Measurements from ENCODE around the gene PPIP5K1. TPM values are rescaled to one million over a fixed set of nuclear protein-coding genes. Genes with fewer than 3 reads are reported as not detected.

PPIP5K1 gene
- total RNA-seq, 1 donor from 2014 or later: 12.8 TPM

DNA sequence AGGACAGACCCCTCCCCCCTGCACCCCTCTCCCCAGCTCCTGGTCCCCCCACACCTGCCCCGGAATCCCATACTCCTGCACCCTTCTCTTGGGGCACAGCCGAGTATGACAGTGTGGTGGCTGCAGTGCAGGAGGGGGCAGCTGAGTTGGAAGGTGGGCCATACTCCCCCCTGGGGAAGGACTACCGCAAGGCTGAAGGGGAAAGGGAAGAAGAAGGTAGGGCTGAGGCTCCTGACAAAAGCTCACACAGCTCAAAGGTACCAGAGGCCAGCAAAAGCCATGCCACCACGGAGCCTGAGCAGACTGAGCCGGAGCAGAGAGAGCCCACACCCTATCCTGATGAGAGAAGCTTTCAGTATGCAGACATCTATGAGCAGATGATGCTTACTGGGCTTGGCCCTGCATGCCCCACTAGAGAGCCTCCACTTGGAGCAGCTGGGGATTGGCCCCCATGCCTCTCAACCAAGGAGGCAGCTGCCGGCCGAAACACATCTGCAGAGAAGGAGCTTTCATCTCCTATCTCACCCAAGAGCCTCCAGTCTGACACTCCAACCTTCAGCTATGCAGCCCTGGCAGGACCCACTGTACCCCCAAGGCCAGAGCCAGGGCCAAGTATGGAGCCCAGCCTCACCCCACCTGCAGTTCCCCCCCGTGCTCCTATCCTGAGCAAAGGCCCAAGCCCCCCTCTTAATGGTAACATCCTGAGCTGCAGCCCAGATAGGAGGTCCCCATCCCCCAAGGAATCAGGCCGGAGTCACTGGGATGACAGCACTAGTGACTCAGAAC lies 62.8 kb downstream of the PPIP5K1 start:
- no peak for DNase-seq
- Histone ChIP-seq H3K4me3 (no peak overlapping the region), H3K27ac (replicated peaks) (no peak overlapping the region), H3K4me1 (peaks cover 4% of the 10 kb centered on the region), H3K36me3 (peaks cover 27% of the 10 kb centered on the region), H3K9me3 (replicated peaks) (no peaks in the 10 kb centered on the region), H3K27me3 (ENCODE audit: low read depth) (no peaks in the 10 kb centered on the region)
- intact Hi-C loops (cut with micrococcal nuclease): no loop called here
- TF ChIP-seq, protein P1, sequence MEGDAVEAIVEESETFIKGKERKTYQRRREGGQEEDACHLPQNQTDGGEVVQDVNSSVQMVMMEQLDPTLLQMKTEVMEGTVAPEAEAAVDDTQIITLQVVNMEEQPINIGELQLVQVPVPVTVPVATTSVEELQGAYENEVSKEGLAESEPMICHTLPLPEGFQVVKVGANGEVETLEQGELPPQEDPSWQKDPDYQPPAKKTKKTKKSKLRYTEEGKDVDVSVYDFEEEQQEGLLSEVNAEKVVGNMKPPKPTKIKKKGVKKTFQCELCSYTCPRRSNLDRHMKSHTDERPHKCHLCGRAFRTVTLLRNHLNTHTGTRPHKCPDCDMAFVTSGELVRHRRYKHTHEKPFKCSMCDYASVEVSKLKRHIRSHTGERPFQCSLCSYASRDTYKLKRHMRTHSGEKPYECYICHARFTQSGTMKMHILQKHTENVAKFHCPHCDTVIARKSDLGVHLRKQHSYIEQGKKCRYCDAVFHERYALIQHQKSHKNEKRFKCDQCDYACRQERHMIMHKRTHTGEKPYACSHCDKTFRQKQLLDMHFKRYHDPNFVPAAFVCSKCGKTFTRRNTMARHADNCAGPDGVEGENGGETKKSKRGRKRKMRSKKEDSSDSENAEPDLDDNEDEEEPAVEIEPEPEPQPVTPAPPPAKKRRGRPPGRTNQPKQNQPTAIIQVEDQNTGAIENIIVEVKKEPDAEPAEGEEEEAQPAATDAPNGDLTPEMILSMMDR (IDR thresholded peaks at IDR 0.05; ENCODE audit: borderline replicate concordance): no peak

DNA sequence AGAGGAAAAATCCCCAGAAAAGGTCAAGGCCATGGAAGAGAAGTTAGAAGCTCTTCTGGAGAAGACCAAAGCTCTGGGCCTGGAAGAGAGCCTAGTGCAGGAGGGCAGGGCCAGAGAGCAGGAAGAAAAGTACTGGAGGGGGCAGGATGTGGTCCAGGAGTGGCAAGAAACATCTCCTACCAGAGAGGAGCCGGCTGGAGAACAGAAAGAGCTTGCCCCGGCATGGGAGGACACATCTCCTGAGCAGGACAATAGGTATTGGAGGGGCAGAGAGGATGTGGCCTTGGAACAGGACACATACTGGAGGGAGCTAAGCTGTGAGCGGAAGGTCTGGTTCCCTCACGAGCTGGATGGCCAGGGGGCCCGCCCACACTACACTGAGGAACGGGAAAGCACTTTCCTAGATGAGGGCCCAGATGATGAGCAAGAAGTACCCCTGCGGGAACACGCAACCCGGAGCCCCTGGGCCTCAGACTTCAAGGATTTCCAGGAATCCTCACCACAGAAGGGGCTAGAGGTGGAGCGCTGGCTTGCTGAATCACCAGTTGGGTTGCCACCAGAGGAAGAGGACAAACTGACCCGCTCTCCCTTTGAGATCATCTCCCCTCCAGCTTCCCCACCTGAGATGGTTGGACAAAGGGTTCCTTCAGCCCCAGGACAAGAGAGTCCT lies 63.6 kb downstream of the PPIP5K1 start:
- Histone ChIP-seq H3K4me1 (peaks cover 3% of the 10 kb centered on the region), H3K27me3 (ENCODE audit: low read depth) (no peaks in the 10 kb centered on the region), H3K27ac (replicated peaks) (no peak overlapping the region), H3K36me3 (peaks cover 35% of the 10 kb centered on the region), H3K4me3 (no peak overlapping the region), H3K9me3 (replicated peaks) (no peaks in the 10 kb centered on the region)
- no peak for DNase-seq
- intact Hi-C loops (cut with micrococcal nuclease): no loop called here
- TF ChIP-seq, protein P1 (IDR thresholded peaks at IDR 0.05; ENCODE audit: borderline replicate concordance): no peak

DNA sequence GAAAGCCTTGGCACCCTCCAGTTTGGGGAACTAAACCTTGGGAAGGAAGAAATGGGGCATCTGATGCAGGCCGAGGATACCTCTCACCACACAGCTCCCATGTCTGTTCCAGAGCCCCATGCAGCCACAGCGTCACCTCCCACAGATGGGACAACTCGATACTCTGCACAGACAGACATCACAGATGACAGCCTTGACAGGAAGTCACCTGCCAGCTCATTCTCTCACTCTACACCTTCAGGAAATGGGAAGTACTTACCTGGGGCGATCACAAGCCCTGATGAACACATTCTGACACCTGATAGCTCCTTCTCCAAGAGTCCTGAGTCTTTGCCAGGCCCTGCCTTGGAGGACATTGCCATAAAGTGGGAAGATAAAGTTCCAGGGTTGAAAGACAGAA lies 64.9 kb downstream of the PPIP5K1 start:
- peaks cover 45% of the 10 kb centered on the region for H3K36me3 ChIP-seq
- no peak overlapping the region for H3K27ac ChIP-seq (replicated peaks)
- intact Hi-C loops (cut with micrococcal nuclease): no loop called here

DNA sequence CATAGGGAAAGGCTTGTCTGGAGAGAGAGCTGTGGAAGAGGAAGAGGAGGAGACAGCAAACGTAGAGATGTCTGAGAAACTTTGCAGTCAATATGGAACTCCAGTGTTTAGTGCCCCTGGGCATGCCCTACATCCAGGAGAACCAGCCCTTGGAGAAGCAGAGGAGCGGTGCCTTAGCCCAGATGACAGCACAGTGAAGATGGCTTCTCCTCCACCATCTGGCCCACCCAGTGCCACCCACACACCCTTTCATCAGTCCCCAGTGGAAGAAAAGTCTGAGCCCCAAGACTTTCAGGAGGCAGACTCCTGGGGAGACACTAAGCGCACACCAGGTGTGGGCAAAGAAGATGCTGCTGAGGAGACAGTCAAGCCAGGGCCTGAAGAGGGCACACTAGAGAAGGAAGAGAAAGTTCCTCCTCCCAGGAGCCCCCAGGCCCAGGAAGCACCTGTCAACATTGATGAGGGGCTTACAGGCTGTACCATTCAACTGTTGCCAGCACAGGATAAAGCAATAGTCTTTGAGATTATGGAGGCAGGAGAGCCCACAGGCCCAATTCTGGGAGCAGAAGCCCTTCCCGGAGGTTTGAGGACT lies 65.7 kb downstream of the PPIP5K1 start:
- intact Hi-C loops (cut with micrococcal nuclease): no loop called here
- H3K36me3 ChIP-seq: peaks cover 45% of the 10 kb centered on the region
- peaks cover 1% of the 10 kb centered on the region for H3K4me1 ChIP-seq
- H3K27ac ChIP-seq (replicated peaks): no peak overlapping the region
- no peaks in the 10 kb centered on the region for H3K27me3 ChIP-seq (ENCODE audit: low read depth)
- H3K9me3 ChIP-seq (replicated peaks): no peaks in the 10 kb centered on the region
- H3K4me3 ChIP-seq: no peak overlapping the region
- no peak for DNase-seq
- TF ChIP-seq, protein P1 (IDR thresholded peaks at IDR 0.05; ENCODE audit: borderline replicate concordance): no peak

More for the DNA sequence above, 64.9 kb downstream of the PPIP5K1 start:
- Histone ChIP-seq H3K4me1 (no peaks in the 10 kb centered on the region), H3K27me3 (ENCODE audit: low read depth) (no peaks in the 10 kb centered on the region), H3K4me3 (no peak overlapping the region), H3K9me3 (replicated peaks) (no peaks in the 10 kb centered on the region)
- TF ChIP-seq, protein P1 (IDR thresholded peaks at IDR 0.05; ENCODE audit: borderline replicate concordance): no peak
- DNase-seq: no peak

DNA sequence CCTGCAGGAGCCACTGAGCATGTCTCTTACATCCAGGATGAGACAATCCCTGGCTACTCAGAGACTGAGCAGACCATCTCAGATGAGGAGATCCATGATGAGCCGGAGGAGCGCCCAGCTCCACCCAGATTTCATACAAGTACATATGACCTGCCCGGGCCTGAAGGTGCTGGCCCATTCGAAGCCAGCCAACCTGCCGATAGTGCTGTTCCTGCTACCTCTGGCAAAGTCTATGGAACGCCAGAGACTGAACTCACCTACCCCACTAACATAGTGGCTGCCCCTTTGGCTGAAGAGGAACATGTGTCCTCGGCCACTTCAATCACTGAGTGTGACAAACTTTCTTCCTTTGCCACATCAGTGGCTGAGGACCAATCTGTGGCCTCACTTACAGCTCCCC lies 66.4 kb downstream of the PPIP5K1 start:
- Histone ChIP-seq H3K4me3 (no peak overlapping the region), H3K27me3 (ENCODE audit: low read depth) (no peaks in the 10 kb centered on the region), H3K4me1 (peaks cover 8% of the 10 kb centered on the region), H3K27ac (replicated peaks) (no peak overlapping the region), H3K36me3 (peaks cover 45% of the 10 kb centered on the region), H3K9me3 (replicated peaks) (no peaks in the 10 kb centered on the region)
- TF ChIP-seq, protein P1 (IDR thresholded peaks at IDR 0.05; ENCODE audit: borderline replicate concordance): no peak
- DNase-seq: no peak
- intact Hi-C loops (cut with micrococcal nuclease): no loop called here

Data from left ventricle myocardium inferior (tissue), 1 donor.